Astrocyte of the spinal cord (primary cell): Measurements from ENCODE around the gene PROSER3.

Experiments
- DNase-seq: peaks from one replicate; pipeline ENCODE4 v3.0.0; 2011; ENCODE audit warnings: low read depth, low spot score
- H3K4me3 ChIP-seq: 2 replicates; pipeline ENCODE4 v1.5.1; 2011; ENCODE audit warnings: low read depth, mild to moderate bottlenecking, low read length, moderate library complexity
- CTCF ChIP-seq: IDR thresholded peaks from 2 replicates; pipeline ENCODE4 v1.5.1; 2012; ENCODE audit warnings: low read depth, mild to moderate bottlenecking, low read length, inconsistent platforms
- in situ Hi-C: cut with HindIII; loops from 2 replicates; pipeline ENCODE4 v1.10.0; 2017; ENCODE audit warnings: low sequenced_read_pairs

The PROSER3 gene

GRCh38 chr19:35776102-35776788 is 18.3 kb downstream of the PROSER3 start:
- DNase-seq: no peak
- in situ Hi-C loops: no loop called here
- TF ChIP-seq CTCF: no peak
- peak overlapping the region; percentile 70 for H3K4me3 ChIP-seq

- no peak for DNase-seq
- no peak overlapping the region for H3K4me3 ChIP-seq
- in situ Hi-C loops: no loop called here
- no peak for TF ChIP-seq CTCF
Observed at GRCh38 chr19:35777086-35777841, 19.3 kb downstream of the PROSER3 start.

GRCh38 chr19:35777961-35778360 is 20.0 kb downstream of the PROSER3 start:
- no peak overlapping the region for H3K4me3 ChIP-seq
- no peak for TF ChIP-seq CTCF
- no peak for DNase-seq
- in situ Hi-C loops: no loop called here

GRCh38 chr19:35779033-35779432 is 21.1 kb downstream of the PROSER3 start:
- DNase-seq: no peak
- H3K4me3 ChIP-seq: no peak overlapping the region
- TF ChIP-seq CTCF: no peak
- in situ Hi-C loops: no loop called here

GRCh38 chr19:35780058-35780457 is 22.1 kb downstream of the PROSER3 start:
- no peak for DNase-seq
- in situ Hi-C loops: no loop called here
- no peak overlapping the region for H3K4me3 ChIP-seq
- TF ChIP-seq CTCF: no peak

- DNase-seq: no peak
- no peak for TF ChIP-seq CTCF
- in situ Hi-C loops: no loop called here
- no peak overlapping the region for H3K4me3 ChIP-seq
Observed at GRCh38 chr19:35780717-35781116, 22.7 kb downstream of the PROSER3 start.
